Measurements from ENCODE around the gene MORC3. TPM values are rescaled to one million over a fixed set of nuclear protein-coding genes. Genes with fewer than 3 reads are reported as not detected.
A peak's percentile ranks its signal among the peaks of the same experiment; 100 is the strongest.

The MORC3 gene
- total and polyA plus RNA-seq, 9 of the 15 experiments (the other 6 are each of a cell fraction or from before 2014, with no cell fraction given) = 12.7 to 53.7 (median 36.0) TPM

DNA sequence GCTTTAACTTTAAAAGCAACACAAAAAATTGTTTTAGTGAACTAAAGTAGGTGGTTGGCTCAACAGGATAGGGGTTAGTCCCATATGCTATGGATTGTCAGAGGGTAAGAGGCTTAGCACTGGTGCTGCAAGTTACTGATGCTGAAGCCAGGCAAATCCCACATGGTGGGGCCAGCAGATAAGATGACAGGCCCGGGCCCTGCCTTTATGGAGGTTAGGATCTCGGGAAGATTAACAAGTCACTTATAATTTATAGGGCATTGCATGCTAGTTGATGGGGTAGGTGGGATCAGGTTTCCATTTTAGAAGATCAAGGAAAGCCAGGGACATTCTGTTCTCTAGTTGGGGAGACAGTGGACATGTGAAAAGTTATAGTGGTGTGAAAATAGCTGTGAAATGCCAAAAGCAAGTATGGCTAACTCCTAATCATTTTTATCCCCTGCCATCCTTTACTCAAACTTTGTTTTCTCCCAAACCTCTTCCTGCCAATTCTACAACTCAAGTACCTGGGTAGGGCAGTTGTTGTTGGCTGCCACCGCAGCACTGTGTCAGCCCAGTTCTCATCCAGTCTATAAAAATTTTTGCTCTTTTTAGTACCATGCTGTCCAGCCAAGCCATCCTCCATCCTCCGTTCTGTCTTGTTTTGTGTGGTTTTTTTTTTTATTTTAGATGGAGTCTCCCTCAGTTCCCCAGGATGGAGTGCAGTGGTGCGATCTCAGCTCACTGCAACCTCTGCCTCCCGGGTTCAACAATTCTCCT, 75.5 kb downstream of the MORC3 start:
- 76% methylated on average over 6 of the region's 6 CpGs for WGBS (ENCODE audit: insufficient coverage, low coverage, missing lambda C conversion rate)
- Histone ChIP-seq H3K4me2 (ENCODE audit: insufficient read depth, low read length) (no peak overlapping the region), H3K27ac (ENCODE audit: extremely low read depth, low read depth, low read length) (no peak overlapping the region), H4K20me1 (replicated peaks; ENCODE audit: control insufficient read depth, insufficient read depth, low read length) (no peaks in the 10 kb centered on the region), H3K4me1 (replicated peaks in 1 of 2; ENCODE audit: control insufficient read depth in 2 of 2, insufficient read depth in 2 of 2, low read length in 2 of 2) (peaks cover 2 to 9% of the 10 kb centered on the region in 2 experiments; a peak in 4 of 5 replicates), H3K27me3 (ENCODE audit: control insufficient read depth in 2 of 2, insufficient read depth in 2 of 2, low read length in 2 of 2) (no peaks in the 10 kb centered on the region), H3K9ac (ENCODE audit: insufficient read depth in 1 of 2, low read depth in 2 of 2, low read length in 2 of 2) (no peak overlapping the region), H3K9me1 (ENCODE audit: control insufficient read depth, insufficient read depth, low read length) (no peaks in the 10 kb centered on the region), H3K9me3 (replicated peaks; ENCODE audit: control insufficient read depth, insufficient read depth, low read depth, low read length) (no peaks in the 10 kb centered on the region), H3K36me3 (ENCODE audit: control insufficient read depth, insufficient read depth, low read length) (peaks cover 69% of the 10 kb centered on the region), H3K79me2 (ENCODE audit: control insufficient read depth, insufficient read depth, low read length) (no peaks in the 10 kb centered on the region), H3K4me3 (no peak overlapping the region), H2AFZ (ENCODE audit: low read depth, low read length) (no peak overlapping the region)
- no peak for DNase-seq (ENCODE audit: extremely low read depth in 1 of 4, low spot score in 3 of 4)
- BruUV-seq (replicated peaks) = no TSS peak
- no peak; the same call in 2 of the 3 replicates for ATAC-seq
- intact Hi-C loops (cut with micrococcal nuclease) (no loop called here), in situ Hi-C loops (cut with MboI) (no loop called here)
- CTCF ChIA-PET (ENCODE audit: low intra/inter-chr PET ratio) = no interaction called here
- TF ChIP-seq OTX1 (CRISPR knock-in tag; IDR thresholded peaks at IDR 0.05) (no peak), CBFA2T2 (conservative IDR thresholded peaks at IDR 0.05) (0 out of 2 replicates have a peak, but pooled peaks have one; percentile 21)
- TF ChIP-seq, protein P1, sequence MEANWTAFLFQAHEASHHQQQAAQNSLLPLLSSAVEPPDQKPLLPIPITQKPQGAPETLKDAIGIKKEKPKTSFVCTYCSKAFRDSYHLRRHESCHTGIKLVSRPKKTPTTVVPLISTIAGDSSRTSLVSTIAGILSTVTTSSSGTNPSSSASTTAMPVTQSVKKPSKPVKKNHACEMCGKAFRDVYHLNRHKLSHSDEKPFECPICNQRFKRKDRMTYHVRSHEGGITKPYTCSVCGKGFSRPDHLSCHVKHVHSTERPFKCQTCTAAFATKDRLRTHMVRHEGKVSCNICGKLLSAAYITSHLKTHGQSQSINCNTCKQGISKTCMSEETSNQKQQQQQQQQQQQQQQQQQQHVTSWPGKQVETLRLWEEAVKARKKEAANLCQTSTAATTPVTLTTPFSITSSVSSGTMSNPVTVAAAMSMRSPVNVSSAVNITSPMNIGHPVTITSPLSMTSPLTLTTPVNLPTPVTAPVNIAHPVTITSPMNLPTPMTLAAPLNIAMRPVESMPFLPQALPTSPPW (CRISPR knock-in tag; IDR thresholded peaks at IDR 0.05) = no peak
- no peak for FAIRE-seq
- POLR2A ChIA-PET = interaction anchor here (0.6 to 1.1 kb wide), 2 partner anchors 9 to 12 kb away, joined by 3 read pairs; no protein-coding TSS in a partner anchor
